Measurements from ENCODE around the gene STARD13.

The STARD13 gene

GRCh38 chr13:33174931-33175330 lies 110.6 kb downstream of the STARD13 start:
- Histone ChIP-seq H3K23ac (ENCODE audit: low read length in 2 of 2) (no peak overlapping the region), H3K9me3 (ENCODE audit: control insufficient read depth, low read length) (no peaks in the 10 kb centered on the region), H3K4me1 (ENCODE audit: control insufficient read depth, insufficient read depth, low read depth, low read length) (peaks cover 9% of the 10 kb centered on the region), H2BK12ac (ENCODE audit: low read length in 2 of 2) (no peak overlapping the region), H3K27ac (ENCODE audit: low read length, poor library complexity, severe bottlenecking) (no peak overlapping the region), H4K8ac (ENCODE audit: low read length) (no peak overlapping the region), H3K14ac (ENCODE audit: low read length in 2 of 2) (no peak overlapping the region), H2AK5ac (ENCODE audit: low read length, severe bottlenecking) (no peak overlapping the region), H3K36me3 (ENCODE audit: control insufficient read depth in 1 of 2, insufficient read depth in 2 of 2, low read depth in 1 of 2, low read length in 2 of 2) (peaks cover 0 to 3% of the 10 kb centered on the region in 2 experiments), H3K79me1 (replicated peaks; ENCODE audit: low read length, poor library complexity, severe bottlenecking) (peaks cover 17% of the 10 kb centered on the region), H2BK120ac (ENCODE audit: low read depth, low read length) (no peak overlapping the region), H2AFZ (ENCODE audit: low read depth, low read length) (no peak overlapping the region), H3K18ac (ENCODE audit: low read depth in 1 of 2, low read length in 2 of 2) (no peak overlapping the region), H4K91ac (ENCODE audit: low read length) (no peak overlapping the region), H3K4ac (ENCODE audit: low read depth in 1 of 2, low read length in 2 of 2) (no peak overlapping the region), H3K27me3 (ENCODE audit: control insufficient read depth in 1 of 2, insufficient read depth in 1 of 2, low read length in 2 of 2) (no peaks in the 10 kb centered on the region), H3K9ac (ENCODE audit: low read length) (no peak overlapping the region), H2BK15ac (ENCODE audit: low read depth, poor library complexity, severe bottlenecking) (no peak overlapping the region), H2BK5ac (ENCODE audit: low read depth, low read length, poor library complexity, severe bottlenecking) (no peak overlapping the region), H3K4me3 (ENCODE audit: insufficient read depth in 1 of 2, low read depth in 1 of 2, low read length in 2 of 2) (no peak overlapping the region), H3K4me2 (ENCODE audit: low read length, poor library complexity, severe bottlenecking) (no peak overlapping the region)
- peak; percentile 80 for DNase-seq
- WGBS, result 96% methylated on average over 1 of the region's 2 CpGs

DNA sequence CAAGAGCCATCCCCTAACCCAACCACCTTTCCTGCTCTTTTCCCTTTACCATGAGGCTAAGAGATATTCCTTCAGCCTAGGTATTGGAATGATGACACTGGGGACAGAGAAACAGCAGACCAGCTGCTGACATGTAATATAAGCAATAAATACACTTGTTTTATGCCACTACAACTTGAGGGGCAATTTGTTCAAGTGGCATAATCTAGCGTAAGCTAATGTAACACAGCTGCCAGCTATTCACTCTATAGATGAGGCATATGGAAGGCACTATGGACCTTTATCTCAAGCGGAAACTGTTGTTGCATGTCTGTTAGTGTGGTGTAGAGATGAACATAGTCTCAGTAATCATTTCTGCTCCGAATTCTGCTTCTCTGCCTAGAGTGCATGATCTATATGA lies 111.1 kb downstream of the STARD13 start:
- Histone ChIP-seq H3K14ac (ENCODE audit: low read length in 2 of 2) (no peak overlapping the region), H3K79me1 (replicated peaks; ENCODE audit: low read length, poor library complexity, severe bottlenecking) (peaks cover 17% of the 10 kb centered on the region), H3K18ac (ENCODE audit: low read depth in 1 of 2, low read length in 2 of 2) (no peak overlapping the region), H2BK120ac (ENCODE audit: low read depth, low read length) (no peak overlapping the region), H2BK15ac (ENCODE audit: low read depth, poor library complexity, severe bottlenecking) (no peak overlapping the region), H3K23ac (ENCODE audit: low read length in 2 of 2) (no peak overlapping the region), H3K36me3 (ENCODE audit: control insufficient read depth in 1 of 2, insufficient read depth in 2 of 2, low read depth in 1 of 2, low read length in 2 of 2) (peaks cover 0 to 3% of the 10 kb centered on the region in 2 experiments), H2AK5ac (ENCODE audit: low read length, severe bottlenecking) (peak overlapping the region; percentile 7), H3K4me1 (ENCODE audit: control insufficient read depth, insufficient read depth, low read depth, low read length) (peaks cover 7% of the 10 kb centered on the region), H2AFZ (ENCODE audit: low read depth, low read length) (no peak overlapping the region), H3K4me3 (ENCODE audit: insufficient read depth in 1 of 2, low read depth in 1 of 2, low read length in 2 of 2) (no peak overlapping the region), H3K9me3 (ENCODE audit: control insufficient read depth, low read length) (no peaks in the 10 kb centered on the region), H3K9ac (ENCODE audit: low read length) (no peak overlapping the region), H3K4ac (ENCODE audit: low read depth in 1 of 2, low read length in 2 of 2) (peak overlapping the region in 1 of 2 experiments; percentile 19), H2BK12ac (ENCODE audit: low read length in 2 of 2) (no peak overlapping the region), H3K27me3 (ENCODE audit: control insufficient read depth in 1 of 2, insufficient read depth in 1 of 2, low read length in 2 of 2) (no peaks in the 10 kb centered on the region), H3K4me2 (ENCODE audit: low read length, poor library complexity, severe bottlenecking) (no peak overlapping the region), H3K27ac (ENCODE audit: low read length, poor library complexity, severe bottlenecking) (no peak overlapping the region), H4K91ac (ENCODE audit: low read length) (no peak overlapping the region), H2BK5ac (ENCODE audit: low read depth, low read length, poor library complexity, severe bottlenecking) (no peak overlapping the region), H4K8ac (ENCODE audit: low read length) (no peak overlapping the region)
- WGBS, result 82% methylated on average over 2 of the region's 3 CpGs
- no peak for DNase-seq

GRCh38 chr13:33172911-33173310 lies 112.6 kb downstream of the STARD13 start:
- H4K8ac ChIP-seq (ENCODE audit: low read length), result no peak overlapping the region
- H3K36me3 ChIP-seq (ENCODE audit: control insufficient read depth in 1 of 2, insufficient read depth in 2 of 2, low read depth in 1 of 2, low read length in 2 of 2), result peaks cover 0 to 3% of the 10 kb centered on the region in 2 experiments
- H3K18ac ChIP-seq (ENCODE audit: low read depth in 1 of 2, low read length in 2 of 2), result no peak overlapping the region
- H2AFZ ChIP-seq (ENCODE audit: low read depth, low read length), result no peak overlapping the region
- no peak overlapping the region for H2BK120ac ChIP-seq (ENCODE audit: low read depth, low read length)
- H2BK12ac ChIP-seq (ENCODE audit: low read length in 2 of 2), result no peak overlapping the region
- H4K91ac ChIP-seq (ENCODE audit: low read length), result no peak overlapping the region
- peaks cover 17% of the 10 kb centered on the region for H3K79me1 ChIP-seq (replicated peaks; ENCODE audit: low read length, poor library complexity, severe bottlenecking)
- no peak overlapping the region for H3K4ac ChIP-seq (ENCODE audit: low read depth in 1 of 2, low read length in 2 of 2)
- no peak overlapping the region for H3K14ac ChIP-seq (ENCODE audit: low read length in 2 of 2)
- DNase-seq, result no peak
- peak overlapping the region; percentile 59 for H3K27ac ChIP-seq (ENCODE audit: low read length, poor library complexity, severe bottlenecking)
- no peak overlapping the region for H2AK5ac ChIP-seq (ENCODE audit: low read length, severe bottlenecking)
- 89% methylated on average over 3 of the region's 5 CpGs for WGBS
- H3K27me3 ChIP-seq (ENCODE audit: control insufficient read depth in 1 of 2, insufficient read depth in 1 of 2, low read length in 2 of 2), result no peaks in the 10 kb centered on the region
- H3K4me3 ChIP-seq (ENCODE audit: insufficient read depth in 1 of 2, low read depth in 1 of 2, low read length in 2 of 2), result no peak overlapping the region
- H3K9ac ChIP-seq (ENCODE audit: low read length), result no peak overlapping the region
- H3K4me1 ChIP-seq (ENCODE audit: control insufficient read depth, insufficient read depth, low read depth, low read length), result peaks cover 14% of the 10 kb centered on the region
- H2BK5ac ChIP-seq (ENCODE audit: low read depth, low read length, poor library complexity, severe bottlenecking), result no peak overlapping the region
- no peak overlapping the region for H3K4me2 ChIP-seq (ENCODE audit: low read length, poor library complexity, severe bottlenecking)
- no peak overlapping the region for H3K23ac ChIP-seq (ENCODE audit: low read length in 2 of 2)
- no peak overlapping the region for H2BK15ac ChIP-seq (ENCODE audit: low read depth, poor library complexity, severe bottlenecking)
- H3K9me3 ChIP-seq (ENCODE audit: control insufficient read depth, low read length), result no peaks in the 10 kb centered on the region

DNA sequence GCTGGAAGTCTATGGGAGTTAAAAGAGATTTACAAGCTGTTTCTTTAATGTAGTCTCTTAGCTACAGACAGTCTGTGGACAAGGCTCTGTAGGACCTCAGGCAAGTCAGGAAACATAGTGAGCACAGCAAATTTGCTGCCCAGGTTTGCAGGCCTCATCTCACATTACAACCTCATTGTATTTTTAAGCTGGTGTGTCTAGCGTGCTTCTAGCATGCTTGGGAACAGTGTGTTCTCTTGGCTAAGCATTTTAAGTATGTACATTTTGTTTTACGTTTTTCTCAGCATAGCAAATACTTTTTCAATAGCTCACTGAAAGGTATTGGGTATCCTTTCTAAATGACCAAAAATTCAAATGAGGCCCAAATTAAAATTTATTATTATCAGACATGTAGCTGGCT lies 113.2 kb downstream of the STARD13 start:
- no peak overlapping the region for H3K4me3 ChIP-seq (ENCODE audit: insufficient read depth in 1 of 2, low read depth in 1 of 2, low read length in 2 of 2)
- no peak overlapping the region for H2BK120ac ChIP-seq (ENCODE audit: low read depth, low read length)
- H2BK5ac ChIP-seq (ENCODE audit: low read depth, low read length, poor library complexity, severe bottlenecking), result no peak overlapping the region
- H2BK12ac ChIP-seq (ENCODE audit: low read length in 2 of 2), result no peak overlapping the region
- no peak overlapping the region for H3K23ac ChIP-seq (ENCODE audit: low read length in 2 of 2)
- no peaks in the 10 kb centered on the region for H3K9me3 ChIP-seq (ENCODE audit: control insufficient read depth, low read length)
- H3K4me2 ChIP-seq (ENCODE audit: low read length, poor library complexity, severe bottlenecking), result no peak overlapping the region
- peaks cover 0 to 4% of the 10 kb centered on the region in 2 experiments for H3K36me3 ChIP-seq (ENCODE audit: control insufficient read depth in 1 of 2, insufficient read depth in 2 of 2, low read depth in 1 of 2, low read length in 2 of 2)
- H3K9ac ChIP-seq (ENCODE audit: low read length), result no peak overlapping the region
- peaks cover 14% of the 10 kb centered on the region for H3K4me1 ChIP-seq (ENCODE audit: control insufficient read depth, insufficient read depth, low read depth, low read length)
- H3K27me3 ChIP-seq (ENCODE audit: control insufficient read depth in 1 of 2, insufficient read depth in 1 of 2, low read length in 2 of 2), result no peaks in the 10 kb centered on the region
- H4K8ac ChIP-seq (ENCODE audit: low read length), result no peak overlapping the region
- H3K79me1 ChIP-seq (replicated peaks; ENCODE audit: low read length, poor library complexity, severe bottlenecking), result peaks cover 19% of the 10 kb centered on the region
- no peak overlapping the region for H3K4ac ChIP-seq (ENCODE audit: low read depth in 1 of 2, low read length in 2 of 2)
- no peak overlapping the region for H3K14ac ChIP-seq (ENCODE audit: low read length in 2 of 2)
- no CpG with 5 or more reads among the region's 2 CpGs for WGBS
- no peak overlapping the region for H2BK15ac ChIP-seq (ENCODE audit: low read depth, poor library complexity, severe bottlenecking)
- H3K18ac ChIP-seq (ENCODE audit: low read depth in 1 of 2, low read length in 2 of 2), result no peak overlapping the region
- H3K27ac ChIP-seq (ENCODE audit: low read length, poor library complexity, severe bottlenecking), result peak overlapping the region; percentile 68
- H2AK5ac ChIP-seq (ENCODE audit: low read length, severe bottlenecking), result no peak overlapping the region
- no peak for DNase-seq
- no peak overlapping the region for H4K91ac ChIP-seq (ENCODE audit: low read length)
- H2AFZ ChIP-seq (ENCODE audit: low read depth, low read length), result no peak overlapping the region
